ENCODE measurements around the gene RAB20. TPM values are rescaled to one million over a fixed set of nuclear protein-coding genes. Genes with fewer than 3 reads are reported as not detected.

Gene RAB20
- total and polyA plus RNA-seq, 10 of the 15 experiments (the other 5 are each of a cell fraction or from before 2014, with no cell fraction given): 0.48 to 33.1 (median 9.6) TPM

DNA sequence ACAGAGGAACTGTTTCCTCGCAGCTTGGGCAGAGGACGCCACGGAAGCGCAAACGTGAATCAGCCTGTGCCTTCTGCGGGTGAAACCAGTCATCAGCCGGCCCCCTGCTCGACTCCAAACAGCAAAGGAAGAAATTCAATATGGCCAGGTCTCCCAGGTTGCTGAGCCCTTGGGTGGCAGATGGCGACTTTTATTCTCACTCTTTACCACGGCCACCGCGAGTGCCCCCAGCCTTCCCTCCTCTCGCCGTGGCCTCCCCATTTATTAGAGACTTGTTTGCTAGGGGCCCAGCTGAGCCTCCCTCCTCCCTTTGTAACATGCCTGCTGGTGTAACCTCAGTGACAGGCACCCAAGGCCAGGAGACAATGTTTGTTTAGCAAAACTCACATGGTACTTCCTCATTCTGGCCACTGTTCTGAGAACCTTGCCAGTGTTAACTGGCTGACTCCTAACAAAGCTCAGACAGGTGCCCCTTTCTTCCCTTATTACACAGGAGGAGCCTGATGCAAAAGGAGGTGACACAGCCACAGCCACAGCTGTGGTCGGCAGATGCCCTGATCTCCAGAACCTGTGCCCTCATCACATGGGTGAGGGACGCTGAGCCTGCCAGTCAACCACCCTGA lies 5.8 kb downstream of the RAB20 start (continued):
- TF ChIP-seq BRCA1 (IDR thresholded peaks at IDR 0.05; ENCODE audit: low read depth, low read length): no peak

GRCh38 chr13:110554946-110555345 lies 6.6 kb downstream of the RAB20 start:
- no peak overlapping the region for H3K27ac ChIP-seq (ENCODE audit: control insufficient read depth, insufficient read depth)
- no peak overlapping the region for H2AFZ ChIP-seq (ENCODE audit: control insufficient read depth, low read depth, low read length)
- DNase-seq (ENCODE audit: low read depth, low spot score) (no peak), ATAC-seq (no peak), FAIRE-seq (no peak)
- H3K27me3 ChIP-seq (replicated peaks in 1 of 2; ENCODE audit: control insufficient read depth in 2 of 2, insufficient read depth in 2 of 2, low read length in 1 of 2): no peaks in the 10 kb centered on the region
- H3K9ac ChIP-seq (ENCODE audit: control insufficient read depth, insufficient read depth, low read length): no peak overlapping the region
- no peaks in the 10 kb centered on the region; the same call in 2 of the 3 replicates for H3K9me3 ChIP-seq (replicated peaks; ENCODE audit: control insufficient read depth, insufficient read depth, low read length)
- SMC1A ChIA-PET (ENCODE audit: uncharacterized antibody, unreplicated experiment): interaction anchor here (1.0 to 2.5 kb wide), 3 partner anchors 9 to 21 kb away, joined by 3 to 12 read pairs (median 3); no protein-coding TSS in a partner anchor
- TF ChIP-seq ZZZ3 (IDR thresholded peaks at IDR 0.05; ENCODE audit: control insufficient read depth, insufficient read length, low read depth): no peak
- RAD21 ChIA-PET (ENCODE audit: unreplicated experiment): interaction anchor here (0.6 kb wide), 1 partner anchor 86 kb away, joined by 3 read pairs; no protein-coding TSS in a partner anchor
- BruUV-seq (replicated peaks): no TSS peak
- H3K4me1 ChIP-seq (ENCODE audit: control insufficient read depth, insufficient read depth, low read length): no peaks in the 10 kb centered on the region; the same call in 1 of the 2 replicates
- no peaks in the 10 kb centered on the region; a peak in 1 of 4 replicates for H3K36me3 ChIP-seq (ENCODE audit: control insufficient read depth in 2 of 2, insufficient read depth in 2 of 2, low read length in 1 of 2)
- H3K4me3 ChIP-seq: no peak overlapping the region
- CTCF ChIA-PET: interaction anchor here (1.1 to 1.6 kb wide), 3 partner anchors 9 to 99 kb away, joined by 3 to 7 read pairs (median 4); no protein-coding TSS in a partner anchor
- intact Hi-C loops (cut with micrococcal nuclease; ENCODE audit: unreplicated experiment) (loop anchor here (10.0 kb wide), 1 partner anchor 1390 kb away; no protein-coding TSS in a partner anchor), in situ Hi-C loops (cut with MboI) (no loop called here)
- H3K4me2 ChIP-seq (ENCODE audit: control insufficient read depth, insufficient read depth): no peak overlapping the region
- POLR2A ChIA-PET: interaction anchor here (1.1 kb wide), 1 partner anchor 16 kb away, joined by 3 read pairs; no protein-coding TSS in a partner anchor
- H4K20me1 ChIP-seq (ENCODE audit: control insufficient read depth, insufficient read depth): no peaks in the 10 kb centered on the region; the same call in 1 of the 2 replicates
- H3K79me2 ChIP-seq (ENCODE audit: control insufficient read depth, insufficient read depth, low read length): no peaks in the 10 kb centered on the region
- WGBS (ENCODE audit: insufficient coverage, insufficient replicate concordance, low lambda C conversion rate, missing lambda C conversion rate): 72% methylated on average over 15 of the region's 16 CpGs
